HG03469 (cell line): ENCODE data around the gene TUBB4B.

ENCODE experiments used
- ATAC-seq: cut with Tn5 transposase; IDR thresholded peaks from one replicate; pipeline ENCODE4 v1.9.1; 2021; ENCODE audit warnings: mild to moderate bottlenecking, moderate library complexity, moderate number of reproducible peaks; ENCODE audit not compliant: unreplicated experiment

Gene TUBB4B

DNA sequence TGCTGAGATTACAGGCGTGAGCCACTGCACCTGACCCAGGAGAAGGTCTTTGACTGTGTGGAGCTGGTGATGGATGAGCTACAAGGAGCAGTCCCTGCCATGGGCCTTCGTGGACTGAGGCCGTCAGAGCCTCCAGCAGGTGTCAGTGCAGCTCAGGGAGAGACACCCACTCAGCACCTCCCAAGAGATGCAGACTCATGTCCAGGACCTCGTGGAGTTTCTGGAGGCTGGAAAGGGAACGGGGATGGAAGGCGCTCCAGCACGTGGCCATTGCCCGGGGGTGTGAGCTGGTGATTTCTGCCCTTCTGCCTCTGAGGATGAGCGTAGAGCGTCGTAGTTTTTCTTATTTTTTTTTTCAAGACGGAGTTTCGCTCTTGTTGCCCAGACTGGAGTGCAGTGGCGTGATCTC is 45.9 kb downstream of the TUBB4B start:
- ATAC-seq: no peak

DNA sequence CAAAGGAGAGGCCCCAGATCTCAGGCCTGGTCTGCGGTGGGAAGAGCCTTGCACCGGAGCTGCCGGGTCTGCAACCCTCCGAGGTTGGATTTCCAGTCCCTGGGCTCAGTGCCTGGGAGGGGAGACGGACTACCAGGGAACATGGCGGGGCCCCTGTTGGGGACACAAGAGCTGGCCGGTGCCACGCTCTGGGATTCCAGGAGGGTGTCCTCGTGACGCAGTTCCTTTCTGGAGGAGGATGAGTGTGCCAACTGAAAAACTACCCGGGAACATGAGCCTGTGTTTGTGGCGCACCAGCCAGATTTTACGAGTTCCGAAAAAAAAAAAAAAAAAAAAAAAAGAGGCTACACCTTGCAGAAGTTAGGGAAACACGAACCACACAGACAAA is 52.0 kb downstream of the TUBB4B start:
- no peak for ATAC-seq
